Measurements from ENCODE around the gene KIF26A. TPM values are rescaled to one million over a fixed set of nuclear protein-coding genes. Genes with fewer than 3 reads are reported as not detected.
"Not testable (repeated sequence)": the region's sequence is repeated elsewhere in the genome, so short reads cannot be mapped to it uniquely, and the experiment has no call there.

KIF26A gene
- total RNA-seq, 1 donor from 2014 or later = 11.8 TPM

- DNase-seq (ENCODE audit: low spot score) = no peak
Observed at GRCh38 chr14:104207142-104208014, 69.0 kb downstream of the KIF26A start.

- not testable (repeated sequence) for DNase-seq (ENCODE audit: low spot score)
Observed at GRCh38 chr14:104208015-104208295, 69.6 kb downstream of the KIF26A start.

- DNase-seq (ENCODE audit: low spot score) = not testable (repeated sequence)
Observed at GRCh38 chr14:104208331-104208730, 69.9 kb downstream of the KIF26A start.

GRCh38 chr14:104209071-104209470 lies 70.7 kb downstream of the KIF26A start:
- DNase-seq (ENCODE audit: low spot score) = not testable (repeated sequence)

- DNase-seq (ENCODE audit: low spot score) = no peak
Observed at GRCh38 chr14:104209985-104210816, 71.8 kb downstream of the KIF26A start.

- DNase-seq (ENCODE audit: low spot score) = no peak
Observed at GRCh38 chr14:104210817-104211195, 72.4 kb downstream of the KIF26A start.

- DNase-seq (ENCODE audit: low spot score) = peak; percentile 78
Observed at GRCh38 chr14:104211215-104211614, 72.8 kb downstream of the KIF26A start.

GRCh38 chr14:104211741-104212140 lies 73.4 kb downstream of the KIF26A start:
- DNase-seq (ENCODE audit: low spot score) = no peak

- DNase-seq (ENCODE audit: low spot score) = no peak
Observed at GRCh38 chr14:104212206-104213095, 74.1 kb downstream of the KIF26A start.

- DNase-seq (ENCODE audit: low spot score) = no peak
Observed at GRCh38 chr14:104213301-104214034, 75.1 kb downstream of the KIF26A start.

- DNase-seq (ENCODE audit: low spot score) = no peak
Observed at GRCh38 chr14:104214431-104215218, 76.2 kb downstream of the KIF26A start.

- no peak for DNase-seq (ENCODE audit: low spot score)
Observed at GRCh38 chr14:104215706-104216334, 77.4 kb downstream of the KIF26A start.

GRCh38 chr14:104216457-104216856 lies 78.1 kb downstream of the KIF26A start:
- no peak for DNase-seq (ENCODE audit: low spot score)

- DNase-seq (ENCODE audit: low spot score) = no peak
Observed at GRCh38 chr14:104217486-104218360, 79.3 kb downstream of the KIF26A start.

GRCh38 chr14:104218361-104219180 lies 80.2 kb downstream of the KIF26A start:
- no peak for DNase-seq (ENCODE audit: low spot score)

GRCh38 chr14:104219731-104220214 lies 81.4 kb downstream of the KIF26A start:
- DNase-seq (ENCODE audit: low spot score) = no peak

GRCh38 chr14:104220215-104221070 lies 82.1 kb downstream of the KIF26A start:
- DNase-seq (ENCODE audit: low spot score) = no peak

Data from umbilical cord (tissue), 2 donors.